Measurements from ENCODE around the gene PLIN5.

PLIN5 gene

GRCh38 chr19:4534836-4535658 is at the start of gene PLIN5:
Gene PLIN5 (minus strand): TSS chr19:4535224. CDS start chr19:4534074, 1,150 bp downstream.
- peak; percentile 17 for DNase-seq (ENCODE audit: low spot score)

GRCh38 chr19:4583961-4584669 is 49.1 kb upstream of the PLIN5 start:
- no peak for DNase-seq (ENCODE audit: low spot score)

DNA sequence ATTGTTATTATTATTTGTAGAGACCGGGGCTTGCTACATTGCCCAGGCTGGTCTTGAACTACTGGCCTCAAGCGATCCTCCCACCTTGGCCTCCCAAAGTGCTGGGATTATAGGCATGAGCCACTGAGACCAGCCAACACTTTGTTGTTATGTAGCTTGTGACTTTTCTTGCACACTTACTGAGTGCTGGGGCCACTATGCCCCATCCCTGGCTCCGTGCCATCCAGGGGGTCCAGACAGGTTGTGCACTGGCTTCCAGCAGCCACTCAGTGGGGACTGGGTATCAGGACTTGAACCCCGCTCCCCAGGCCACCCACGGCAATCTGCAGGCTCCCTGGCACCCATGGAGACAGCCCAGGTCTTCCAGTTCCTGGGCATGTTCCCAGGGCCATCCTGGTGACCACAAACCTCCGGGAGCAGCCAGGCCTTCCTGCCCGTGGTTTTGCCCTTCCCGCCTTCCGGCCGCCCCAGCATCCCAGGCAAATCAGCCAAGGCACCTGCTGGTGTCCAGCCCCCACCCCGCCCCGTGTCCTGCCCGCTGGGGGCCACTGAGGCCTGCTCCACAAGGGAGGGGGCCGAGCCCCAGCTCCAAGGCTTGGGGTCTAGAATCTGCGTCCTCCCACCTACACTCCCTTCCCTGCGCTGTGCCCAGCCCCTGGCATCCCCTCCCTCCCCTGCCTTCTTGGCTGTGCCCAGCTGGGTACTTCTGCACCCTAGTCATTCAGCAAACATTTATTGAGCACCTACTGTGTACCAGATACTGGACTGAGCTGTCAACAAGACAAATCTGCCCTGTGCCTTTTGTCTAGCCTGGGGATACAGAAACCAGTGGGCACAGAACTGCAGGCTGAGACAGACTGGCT is 48.2 kb upstream of the PLIN5 start:
- no peak for DNase-seq (ENCODE audit: low spot score)

- no peak for DNase-seq (ENCODE audit: low spot score)
Observed at GRCh38 chr19:4581666-4582553, 46.9 kb upstream of the PLIN5 start.

DNA sequence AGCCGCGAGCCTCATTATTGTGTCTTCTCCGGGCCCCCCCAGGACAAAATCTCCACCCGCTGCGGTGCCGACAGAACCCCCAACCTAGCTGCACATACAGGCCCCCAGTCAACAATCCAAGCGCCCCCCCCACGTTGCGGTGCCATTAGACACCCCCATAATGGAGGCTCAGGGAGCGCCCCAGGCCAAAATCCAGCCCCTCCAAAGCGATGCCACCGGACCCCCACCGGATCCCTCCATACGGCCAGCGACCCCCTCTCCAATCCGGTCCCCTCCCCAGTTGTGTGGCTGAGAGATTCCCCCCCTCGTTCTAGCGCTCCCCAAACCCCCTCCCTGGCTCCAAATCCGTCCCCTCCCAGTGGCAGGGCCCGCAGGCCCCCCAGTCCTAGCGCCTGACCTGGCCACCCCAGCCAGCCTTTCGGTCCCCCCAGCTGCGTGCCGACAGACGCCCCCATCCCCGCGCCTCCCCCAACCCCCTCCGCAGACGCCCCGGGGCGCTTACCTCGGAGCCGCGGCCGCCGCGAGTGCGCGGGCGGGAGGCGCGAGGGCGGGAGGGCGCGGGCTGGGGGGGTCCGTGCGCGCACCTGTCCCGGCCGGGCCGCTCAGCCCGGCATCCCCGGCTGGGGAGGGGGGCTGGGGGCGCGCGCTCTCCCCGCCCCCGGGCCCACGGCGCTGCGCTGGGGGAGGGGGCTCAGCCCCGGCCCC is 46.1 kb upstream of the PLIN5 start:
- no peak for DNase-seq (ENCODE audit: low spot score)

- no peak for DNase-seq (ENCODE audit: low spot score)
Observed at GRCh38 chr19:4580021-4580901, 45.2 kb upstream of the PLIN5 start.

GRCh38 chr19:4579389-4579788 is 44.4 kb upstream of the PLIN5 start:
- DNase-seq (ENCODE audit: low spot score): no peak

DNA sequence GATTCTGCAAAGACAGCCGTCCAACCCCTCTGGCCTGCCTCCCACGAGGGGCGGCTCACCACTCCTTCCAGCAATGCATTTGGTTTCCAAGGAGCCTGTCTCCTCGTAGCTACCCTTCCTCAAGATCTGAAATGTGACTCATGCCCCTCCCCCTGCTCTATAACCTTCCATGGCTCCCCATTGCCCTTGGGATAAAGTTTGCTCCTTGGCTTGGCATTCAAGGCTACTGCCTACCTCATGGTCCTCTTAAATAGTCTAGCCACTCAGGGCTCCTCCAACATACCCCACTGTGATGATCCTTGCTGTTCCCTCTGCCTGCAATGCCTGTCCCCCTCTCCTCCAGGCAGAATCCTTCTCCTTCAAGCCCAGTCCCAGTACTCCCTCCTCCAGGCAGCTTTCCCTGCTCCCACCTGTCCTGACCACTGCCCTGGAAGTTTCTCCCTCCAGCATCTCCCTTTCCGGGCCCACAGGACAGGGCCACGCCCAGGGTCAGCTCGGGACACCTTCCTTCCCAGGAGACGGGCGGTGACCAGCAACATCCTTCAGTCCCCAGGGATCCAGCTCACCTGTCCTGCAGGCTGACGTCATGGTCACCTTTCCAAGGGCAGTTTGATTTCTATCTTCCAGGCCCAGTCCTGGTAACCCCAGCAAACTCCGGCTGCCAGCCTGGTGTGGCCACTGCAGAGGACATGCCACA is 43.7 kb upstream of the PLIN5 start:
- DNase-seq (ENCODE audit: low spot score): no peak

GRCh38 chr19:4577020-4577782 is 42.2 kb upstream of the PLIN5 start:
- no peak for DNase-seq (ENCODE audit: low spot score)

DNA sequence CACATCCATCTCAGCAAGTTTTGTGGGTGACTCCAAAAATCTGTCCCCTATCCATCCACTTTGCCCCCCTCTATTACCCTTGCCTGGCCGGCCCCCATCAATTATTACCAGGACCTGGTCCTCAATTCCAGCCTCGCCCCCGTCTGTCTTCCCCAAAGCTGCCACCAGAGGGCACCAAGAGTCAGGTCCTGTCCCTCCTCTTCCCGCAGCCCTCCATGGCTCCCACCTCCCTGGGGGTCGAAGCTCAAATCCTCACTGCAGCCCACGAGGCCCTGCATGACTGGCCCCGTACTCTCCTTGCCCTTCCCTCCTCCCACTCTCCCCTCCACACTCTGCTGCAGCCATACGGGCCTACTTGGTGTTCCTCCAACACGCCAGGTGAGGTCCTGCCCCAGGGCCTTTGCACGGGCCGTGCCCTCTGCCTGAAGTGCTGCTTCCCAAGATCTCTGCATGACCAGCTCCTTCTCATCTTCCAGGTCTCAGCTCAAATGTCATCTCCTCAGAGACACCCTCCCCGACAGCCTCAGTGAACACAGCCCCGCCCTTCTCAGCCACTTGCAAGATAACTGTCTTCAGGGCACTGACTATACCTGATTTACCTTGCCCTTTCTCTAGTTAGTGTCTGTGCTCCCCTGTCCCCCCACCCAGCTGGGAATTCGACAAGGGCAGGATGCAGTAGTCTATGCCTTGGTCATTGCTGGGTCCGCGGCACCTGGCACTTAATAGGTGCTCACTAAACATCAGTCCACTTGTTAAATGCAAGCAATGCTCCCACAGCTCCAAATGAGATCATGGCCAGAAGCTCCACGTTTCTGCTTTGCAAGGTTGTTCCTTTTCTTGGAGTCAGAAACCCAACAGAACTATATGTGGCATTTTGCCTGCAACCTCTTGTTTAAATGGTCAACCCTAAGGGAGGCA is 41.3 kb upstream of the PLIN5 start:
- peak; percentile 59 for DNase-seq (ENCODE audit: low spot score)

DNA sequence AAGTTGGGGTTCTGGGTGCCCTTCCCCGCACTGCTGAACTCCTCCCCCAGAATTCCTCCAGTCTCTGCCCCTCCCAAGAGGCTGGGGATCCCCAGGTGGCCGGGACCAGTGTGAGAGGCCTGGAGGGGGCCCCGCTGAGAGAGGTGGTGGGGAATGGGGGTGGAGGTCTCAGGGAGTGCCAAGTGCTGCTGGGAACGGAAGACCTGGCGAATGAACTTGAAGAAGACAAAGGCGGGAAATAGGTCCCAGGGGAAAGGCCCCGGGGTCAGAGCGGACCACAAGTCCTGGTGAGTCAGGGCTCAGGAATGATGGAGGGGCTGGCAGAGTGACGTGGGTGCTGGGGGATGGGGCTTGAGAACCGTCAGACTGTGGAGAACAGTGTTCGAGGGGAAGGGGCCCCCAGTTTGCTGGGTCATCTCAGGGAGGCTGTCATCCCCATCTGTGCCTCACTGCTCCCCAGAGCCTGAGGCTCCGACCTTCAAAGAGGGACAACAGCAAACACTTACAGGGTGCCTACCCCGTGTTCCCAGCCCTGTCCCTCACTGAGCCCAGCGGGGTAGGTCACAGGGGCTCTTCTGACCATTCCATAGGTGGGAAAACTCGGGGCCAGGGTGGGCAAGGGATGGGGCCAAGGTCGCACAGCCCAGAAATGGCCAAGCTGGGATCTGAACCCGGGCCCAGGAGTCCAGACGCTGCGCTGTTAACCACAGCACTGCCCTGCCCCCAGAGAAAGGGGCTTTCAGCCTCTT is 40.4 kb upstream of the PLIN5 start:
- no peak for DNase-seq (ENCODE audit: low spot score)

GRCh38 chr19:4573682-4574081 is 38.7 kb upstream of the PLIN5 start:
- DNase-seq (ENCODE audit: low spot score): no peak

DNA sequence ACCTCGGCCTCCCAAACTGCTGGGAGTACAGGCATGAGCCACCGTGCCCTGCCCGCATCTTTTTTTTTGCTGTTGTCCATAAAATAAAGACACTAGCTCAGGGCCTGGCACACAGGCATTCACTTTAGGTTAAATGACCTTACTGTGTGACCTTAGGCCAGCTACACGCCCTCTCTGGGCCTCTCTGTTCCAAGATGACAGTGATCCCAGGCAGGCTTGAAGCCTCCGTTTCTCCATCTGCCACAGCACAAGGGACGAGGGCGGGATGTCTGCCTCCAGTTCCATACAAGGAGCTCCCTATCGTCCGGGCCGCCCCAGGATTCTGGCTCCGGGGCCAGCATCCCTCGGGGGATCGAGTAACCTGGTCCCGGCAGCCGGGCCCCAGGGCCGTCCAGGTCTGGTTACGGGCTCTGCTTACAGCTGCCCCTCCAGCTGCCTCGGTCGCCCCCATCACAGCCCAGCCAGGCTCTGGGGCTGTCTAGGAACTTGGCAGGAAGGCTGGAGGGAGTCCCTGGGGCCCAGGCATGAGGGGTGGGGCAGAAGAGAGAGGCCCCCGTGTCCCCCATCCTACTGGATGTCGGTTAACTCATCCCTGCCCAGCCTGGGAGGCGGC is 36.4 kb upstream of the PLIN5 start:
- DNase-seq (ENCODE audit: low spot score): no peak

- no peak for DNase-seq (ENCODE audit: low spot score)
Observed at GRCh38 chr19:4570916-4571304, 35.9 kb upstream of the PLIN5 start.

GRCh38 chr19:4570402-4570801 is 35.4 kb upstream of the PLIN5 start:
- no peak for DNase-seq (ENCODE audit: low spot score)

DNA sequence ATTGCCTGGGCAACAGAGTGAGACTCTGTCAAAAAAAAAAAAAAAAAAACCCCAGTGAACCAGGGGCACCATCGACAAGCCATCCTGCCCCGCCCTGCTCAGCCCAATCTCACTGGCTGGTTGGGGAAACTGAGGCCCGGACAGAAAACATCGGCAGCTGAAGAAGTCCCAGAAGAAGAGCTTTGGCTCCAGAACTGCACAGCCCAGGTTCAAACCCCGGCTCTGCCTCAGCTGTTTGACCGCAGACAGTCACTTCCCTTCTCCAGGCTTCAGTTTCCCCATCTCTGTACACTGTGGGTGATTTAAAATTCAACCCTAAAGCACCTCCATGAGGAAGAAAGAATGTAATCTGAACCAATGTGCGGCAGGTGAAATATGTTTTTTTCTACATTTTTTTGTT is 33.9 kb upstream of the PLIN5 start:
- no peak for DNase-seq (ENCODE audit: low spot score)

Data from CD4-positive, alpha-beta T cell treated with Interleukin-2 at 100 ng/mL for 4 hours (primary cell).